Measurements from ENCODE around the gene STX10. TPM values are rescaled to one million over a fixed set of nuclear protein-coding genes. Genes with fewer than 3 reads are reported as not detected.

Gene STX10
- total and polyA plus RNA-seq, 2 donors (not counting 3 experiments of a cell fraction or from before 2014, with no cell fraction given) = 63.1 to 91.6 TPM

GRCh38 chr19:13110099-13110610 lies 40.0 kb downstream of the STX10 start:
- Histone ChIP-seq H3K9ac (replicated peaks; ENCODE audit: extremely low read depth, insufficient read depth, low read length) (no peak overlapping the region), H4K20me1 (replicated peaks; ENCODE audit: control insufficient read depth, extremely low read depth, insufficient read depth, low read length) (no peaks in the 10 kb centered on the region), H3K36me3 (ENCODE audit: control insufficient read depth in 2 of 2, extremely low read depth in 1 of 2, insufficient read depth in 2 of 2, low read length in 2 of 2) (peaks cover 0 to 19% of the 10 kb centered on the region in 2 experiments), H3K4me3 (replicated peaks in 1 of 3; ENCODE audit: insufficient read depth in 1 of 3, low read depth in 1 of 3, low read length in 3 of 3) (no peak overlapping the region), H3K9me1 (replicated peaks; ENCODE audit: control insufficient read depth, extremely low read depth, insufficient read depth, low read length) (no peaks in the 10 kb centered on the region), H3K9me3 (replicated peaks; ENCODE audit: control insufficient read depth, insufficient read depth, low read length) (no peaks in the 10 kb centered on the region), H3K27me3 (ENCODE audit: control insufficient read depth in 2 of 2, insufficient read depth in 2 of 2, low read length in 2 of 2) (no peaks in the 10 kb centered on the region), H3K79me2 (ENCODE audit: control insufficient read depth, insufficient read depth, low read length) (peaks cover 2% of the 10 kb centered on the region), H2AFZ (ENCODE audit: low read depth, low read length) (no peak overlapping the region), H3K4me2 (ENCODE audit: insufficient read depth, low read length) (no peak overlapping the region), H3K4me1 (ENCODE audit: control insufficient read depth, extremely low read depth, insufficient read depth, low read length) (peaks cover under 1% of the 10 kb centered on the region), H3K27ac (ENCODE audit: insufficient read depth, low read depth, low read length) (no peak overlapping the region)
- ChIA-PET POLR2A (no interaction called here), CTCF (no interaction called here)
- TF ChIP-seq FOS (IDR thresholded peaks at IDR 0.05; ENCODE audit: borderline replicate concordance, insufficient read depth, low read length) = no peak
- no peak for TF ChIP-seq POLR2AphosphoS5 (IDR thresholded peaks at IDR 0.05; ENCODE audit: insufficient read depth, low read depth, low read length)
- no peak for TF ChIP-seq MYC (IDR thresholded peaks at IDR 0.05; ENCODE audit: low read depth, low read length)
- no peak for TF ChIP-seq JUN (IDR thresholded peaks at IDR 0.05; ENCODE audit: borderline replicate concordance, insufficient read depth, insufficient read length, low read depth)
- TF ChIP-seq MAX (IDR thresholded peaks at IDR 0.05; ENCODE audit: insufficient read depth, insufficient read length) = no peak
- no peak for TF ChIP-seq EZH2 (IDR thresholded peaks at IDR 0.05; ENCODE audit: borderline replicate concordance, low read depth, low read length, severe bottlenecking)
- no peak for TF ChIP-seq GATA2 (IDR thresholded peaks at IDR 0.05; ENCODE audit: insufficient read depth, insufficient read length, low read depth, low read length)
- TF ChIP-seq CTCF (IDR thresholded peaks at IDR 0.05; ENCODE audit: extremely low read depth in 1 of 2, insufficient read depth in 1 of 2, low read depth in 1 of 2, low read length in 2 of 2) = no peak
- no peak for TF ChIP-seq POLR2A (IDR thresholded peaks at IDR 0.05; ENCODE audit: low read depth, low read length)
- dilution Hi-C loops (cut with MboI; ENCODE audit: extremely low pct_ligation_motif_present, low sequenced_read_pairs) (no loop called here), intact Hi-C loops (cut with micrococcal nuclease) (no loop called here)
- FAIRE-seq (no peak), DNase-seq (ENCODE audit: low read depth, low spot score) (no peak)
- BruUV-seq (replicated peaks) = no TSS peak

Data from endothelial cell of umbilical vein (primary cell).